Left lung (tissue), 10 donors: ENCODE data around the gene MTHFSD. TPM values are rescaled to one million over a fixed set of nuclear protein-coding genes. Genes with fewer than 3 reads are reported as not detected.

Source experiments
- ATAC-seq: fragments of 200-7000 bp; cut with Tn5 transposase; one replicate; pipeline ENCODE4 v1.9.1; 2020; ENCODE audit warnings: moderate library complexity
- DNase-seq, 4 donors: peaks; one replicate each; pipeline ENCODE4 v3.0.0-alpha.2; 2013 to 2020
- H3K27ac ChIP-seq, 2 donors: fragments of 200-600 bp; sonication (generic) in 1 of 2; one replicate each; pipeline versions ENCODE4 v1.5.0 to v1.8.0; 2020 to 2021
- H3K27me3 ChIP-seq, 2 donors: fragments of 200-600 bp; sonication (generic) in 1 of 2; one replicate each; pipeline versions ENCODE4 v1.5.0 to v1.8.0; 2020 to 2021
- H3K36me3 ChIP-seq, 2 donors: fragments of 200-600 bp; sonication (generic) in 1 of 2; one replicate each; pipeline versions ENCODE4 v1.5.0 to v1.8.0; 2020 to 2021
- H3K4me1 ChIP-seq, 2 donors: fragments of 200-600 bp; one replicate each; pipeline ENCODE4 v1.8.0; 2021
- H3K4me3 ChIP-seq, 2 donors: fragments of 200-600 bp; sonication (generic) in 1 of 2; one replicate each; pipeline versions ENCODE4 v1.5.0 to v1.8.0; 2020 to 2021; ENCODE audit warnings: mild to moderate bottlenecking in 1 of 2
- H3K9me3 ChIP-seq, 2 donors: fragments of 200-600 bp; sonication (generic) in 1 of 2; one replicate each; pipeline versions ENCODE4 v1.5.0 to v1.8.0; 2020 to 2021
- intact Hi-C, 2 donors: fragments of 100-400 bp; cut with DNase I; formaldehyde crosslinking; loops; one replicate each; pipeline versions ENCODE4 v1.11.2 to v1.14.2; 2022
- polyA plus RNA-seq, 6 donors: library from polyadenylated mRNA; unstranded; fragments of 120-200 nt; gene quantifications; one replicate each; pipeline ENCODE4 v1.2.1, GENCODE V29; 2013; ENCODE audit not compliant: insufficient read length in 6 of 6
- total RNA-seq, 2 donors: library from RNA; stranded (reverse); fragmentation: NEBNext Ultra II Directional; extraction: Animal tissue kit (Norgen Biotek cat#: 25700); gene quantifications; one replicate each; pipeline ENCODE4 v1.2.1, GENCODE V29; 2021
- TF ChIP-seq, protein P1 (sequence below), 2 donors: fragments of 200-600 bp; sonication (generic) in 1 of 2; IDR thresholded peaks; one replicate each; pipeline versions ENCODE4 v1.5.0 to v1.8.0; 2021; ENCODE audit warnings: antibody characterized with exemption in 2 of 2
- donor health status: DM: no; HTN: yes; CAD: no.
- donor health status: DM: no; HTN: no; CAD: no.

MTHFSD gene
- total and polyA plus RNA-seq, 8 donors, result 19.7 to 32.5 (median 28.5) TPM

DNA sequence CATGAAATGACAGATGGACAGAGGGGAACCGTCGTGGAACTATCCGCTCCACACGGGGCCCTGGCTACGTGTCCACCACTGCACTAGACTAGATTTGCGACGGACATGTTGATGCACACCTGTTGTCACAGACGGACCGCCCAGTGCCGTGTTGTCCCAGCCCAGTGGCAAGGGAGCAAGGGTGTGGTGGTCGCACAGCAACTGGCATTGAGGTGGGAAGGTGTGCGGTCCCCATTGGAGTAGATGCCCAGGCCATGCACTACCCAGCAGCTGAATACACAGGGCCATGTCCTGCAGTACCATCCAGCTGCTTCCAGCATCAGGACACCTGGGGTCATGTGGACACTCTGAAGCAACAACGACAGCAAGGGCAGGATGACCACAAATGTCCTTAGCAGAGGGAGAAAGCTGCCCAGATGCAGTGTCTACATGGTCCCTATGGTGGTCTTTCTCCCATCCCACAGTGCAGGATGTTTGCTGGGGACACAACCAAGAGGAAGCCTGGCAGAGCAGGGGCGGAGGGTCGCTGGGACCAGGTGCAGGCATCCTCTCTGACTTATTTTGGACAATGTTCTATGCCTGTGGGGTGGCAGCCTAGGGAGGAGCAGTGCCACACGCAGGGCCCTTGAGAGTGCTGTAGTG lies 35.9 kb downstream of the MTHFSD start:
- TF ChIP-seq, protein P1, sequence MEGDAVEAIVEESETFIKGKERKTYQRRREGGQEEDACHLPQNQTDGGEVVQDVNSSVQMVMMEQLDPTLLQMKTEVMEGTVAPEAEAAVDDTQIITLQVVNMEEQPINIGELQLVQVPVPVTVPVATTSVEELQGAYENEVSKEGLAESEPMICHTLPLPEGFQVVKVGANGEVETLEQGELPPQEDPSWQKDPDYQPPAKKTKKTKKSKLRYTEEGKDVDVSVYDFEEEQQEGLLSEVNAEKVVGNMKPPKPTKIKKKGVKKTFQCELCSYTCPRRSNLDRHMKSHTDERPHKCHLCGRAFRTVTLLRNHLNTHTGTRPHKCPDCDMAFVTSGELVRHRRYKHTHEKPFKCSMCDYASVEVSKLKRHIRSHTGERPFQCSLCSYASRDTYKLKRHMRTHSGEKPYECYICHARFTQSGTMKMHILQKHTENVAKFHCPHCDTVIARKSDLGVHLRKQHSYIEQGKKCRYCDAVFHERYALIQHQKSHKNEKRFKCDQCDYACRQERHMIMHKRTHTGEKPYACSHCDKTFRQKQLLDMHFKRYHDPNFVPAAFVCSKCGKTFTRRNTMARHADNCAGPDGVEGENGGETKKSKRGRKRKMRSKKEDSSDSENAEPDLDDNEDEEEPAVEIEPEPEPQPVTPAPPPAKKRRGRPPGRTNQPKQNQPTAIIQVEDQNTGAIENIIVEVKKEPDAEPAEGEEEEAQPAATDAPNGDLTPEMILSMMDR (IDR thresholded peaks at IDR 0.05), result no peak
- intact Hi-C loops, result loop anchor here (5.0 to 10.0 kb wide), 4 partner anchors 177 to 447 kb away; no protein-coding TSS in a partner anchor
- Histone ChIP-seq H3K27me3 (peaks cover 34 to 90% of the 10 kb centered on the region in 2 donors), H3K36me3 (no peaks in the 10 kb centered on the region), H3K27ac (no peak overlapping the region), H3K4me1 (peaks cover 7 to 15% of the 10 kb centered on the region in 2 donors), H3K9me3 (no peaks in the 10 kb centered on the region), H3K4me3 (no peak overlapping the region)
- DNase-seq (no peak), ATAC-seq (no peak)

DNA sequence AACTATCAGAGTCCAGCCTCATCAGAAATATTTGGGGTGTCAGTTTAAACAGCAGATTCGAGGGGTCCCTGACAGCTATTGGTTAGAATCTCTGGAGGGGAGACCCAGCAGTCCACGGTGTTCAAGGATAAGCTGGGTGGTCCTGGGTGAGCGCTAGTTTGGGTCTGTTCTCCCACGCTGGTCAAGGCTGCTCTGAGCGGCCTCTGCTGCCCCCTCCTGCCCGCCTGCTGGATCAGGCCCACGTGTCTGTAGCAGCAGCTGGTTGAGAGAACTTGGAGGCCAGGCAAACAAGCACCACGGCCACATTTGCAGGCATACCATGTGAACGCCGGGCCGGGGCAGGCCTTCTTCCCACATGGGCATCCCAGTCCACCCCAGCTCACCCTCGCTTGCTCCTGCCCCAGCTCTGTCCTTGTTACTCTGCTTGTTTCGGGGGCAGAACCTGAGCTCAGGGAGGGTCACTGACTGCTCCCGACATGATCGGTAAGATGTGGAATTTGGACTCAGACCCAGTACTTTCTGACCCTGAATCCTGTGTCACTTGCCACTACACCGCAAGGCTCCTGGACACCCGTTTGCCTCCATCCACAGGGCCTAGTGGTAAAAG lies 37.3 kb downstream of the MTHFSD start:
- DNase-seq, result peak in 3 of 4 donors; percentile 57 to 87 (median 71)
- Histone ChIP-seq H3K27ac (peak overlapping the region; percentile 83 to 96), H3K4me3 (no peak overlapping the region), H3K9me3 (no peaks in the 10 kb centered on the region), H3K4me1 (peaks cover 7 to 15% of the 10 kb centered on the region in 2 donors), H3K27me3 (peaks cover 40 to 97% of the 10 kb centered on the region in 2 donors), H3K36me3 (no peaks in the 10 kb centered on the region)
- peak; percentile 73 for ATAC-seq
- TF ChIP-seq, protein P1 (IDR thresholded peaks at IDR 0.05), result peak; percentile 36 to 54
- intact Hi-C loops, result loop anchor here (5.0 to 10.0 kb wide), 4 partner anchors 175 to 445 kb away; no protein-coding TSS in a partner anchor

DNA sequence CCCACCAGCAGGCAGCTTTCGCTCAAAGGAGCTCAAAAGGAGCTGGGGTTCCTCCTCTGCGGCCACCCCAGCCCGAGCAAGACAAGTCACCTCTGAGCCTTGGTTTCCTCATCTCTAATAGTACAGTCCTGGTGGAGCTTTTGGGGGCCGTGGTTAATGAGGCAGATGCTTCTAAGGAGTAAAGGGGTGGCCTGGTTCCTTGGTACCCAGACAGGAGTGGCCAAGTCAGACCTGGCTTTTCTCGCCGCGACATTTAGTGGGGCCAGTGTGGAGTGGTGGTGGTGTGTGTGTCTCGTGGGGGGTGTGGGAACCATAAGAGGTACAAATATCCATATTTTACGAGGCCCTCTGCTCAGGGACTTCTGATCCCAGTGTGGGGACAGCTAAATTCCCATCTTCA lies 38.0 kb downstream of the MTHFSD start:
- ATAC-seq, result no peak
- Histone ChIP-seq H3K27me3 (peaks cover 48 to 100% of the 10 kb centered on the region in 2 donors), H3K9me3 (no peaks in the 10 kb centered on the region), H3K4me3 (peak overlapping the region in 1 of 2 donors; percentile 54), H3K36me3 (no peaks in the 10 kb centered on the region), H3K4me1 (peaks cover 7 to 15% of the 10 kb centered on the region in 2 donors), H3K27ac (peak overlapping the region; percentile 83 to 96)
- TF ChIP-seq, protein P1 (IDR thresholded peaks at IDR 0.05), result no peak
- intact Hi-C loops, result loop anchor here (5.0 to 10.0 kb wide), 4 partner anchors 175 to 445 kb away; no protein-coding TSS in a partner anchor
- DNase-seq, result no peak

DNA sequence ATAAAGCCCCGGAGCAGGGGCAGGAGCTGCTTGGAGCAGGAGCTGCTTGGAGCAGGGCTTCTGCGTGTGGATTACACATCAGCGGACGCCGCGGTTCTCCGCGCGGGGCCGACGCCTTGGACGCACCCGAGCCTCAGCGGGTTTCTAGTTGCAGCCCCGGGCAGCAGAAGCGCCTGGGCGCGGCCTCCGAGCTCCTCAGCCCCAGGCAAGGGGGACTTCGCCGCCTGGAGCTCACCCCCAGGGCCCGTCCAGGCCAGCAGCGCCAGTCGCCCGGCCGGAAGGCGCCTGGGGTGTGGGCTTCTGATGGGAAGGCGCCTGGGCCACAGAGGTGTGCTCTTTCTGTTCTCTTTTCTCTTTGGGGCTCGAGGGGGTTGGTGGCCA lies 38.4 kb downstream of the MTHFSD start:
- Histone ChIP-seq H3K4me1 (peaks cover 7 to 15% of the 10 kb centered on the region in 2 donors), H3K4me3 (peak overlapping the region in 1 of 2 donors; percentile 54), H3K27ac (peak overlapping the region; percentile 83 to 96), H3K9me3 (no peaks in the 10 kb centered on the region), H3K27me3 (peaks cover 52 to 100% of the 10 kb centered on the region in 2 donors), H3K36me3 (no peaks in the 10 kb centered on the region)
- peak in 1 of 4 donors; percentile 24 for DNase-seq
- no peak for ATAC-seq
- TF ChIP-seq, protein P1 (IDR thresholded peaks at IDR 0.05), result no peak
- intact Hi-C loops, result loop anchor here (5.0 to 10.0 kb wide), 4 partner anchors 174 to 444 kb away; no protein-coding TSS in a partner anchor
